Neural cell (in vitro differentiated cells): ENCODE measurements around the gene TPST1. TPM values are rescaled to one million over a fixed set of nuclear protein-coding genes. Genes with fewer than 3 reads are reported as not detected.
"Not testable (repeated sequence)": the region's sequence is repeated elsewhere in the genome, so short reads cannot be mapped to it uniquely, and the experiment has no call there.

Experiments used
- H2AFZ ChIP-seq: fragments of 200-600, 300-800 bp; sonication (generic), shearing (Covaris generic); 2 replicates; pipeline ENCODE4 v1.6.0; 2014; ENCODE audit warnings: low read depth, mild to moderate bottlenecking, antibody characterized with exemption, low read length, moderate library complexity
- H3F3A ChIP-seq: fragments of 200-600 bp; shearing (Covaris generic); 2 replicates; pipeline ENCODE4 v1.6.1; 2016; ENCODE audit warnings: mild to moderate bottlenecking, moderate library complexity, mixed read lengths, antibody characterized with exemption, low read length; ENCODE audit not compliant: insufficient read depth, poor library complexity, severe bottlenecking
- H3K27ac ChIP-seq: fragments of 200-600, 300-800 bp; sonication (generic), shearing (Covaris generic); 2 replicates; pipeline ENCODE4 v1.5.1; 2014; ENCODE audit warnings: mild to moderate bottlenecking, low read length, moderate library complexity
- H3K27me3 ChIP-seq: fragments of 300-800, 200-600 bp; sonication (generic), shearing (Covaris generic); 2 replicates; pipeline ENCODE4 v1.6.0; 2014; ENCODE audit warnings: mild to moderate bottlenecking, low read depth, low read length, moderate library complexity; ENCODE audit not compliant: insufficient read depth
- H3K36me3 ChIP-seq: fragments of 300-800, 200-600 bp; sonication (generic), shearing (Covaris generic); 2 replicates; pipeline ENCODE4 v1.5.1; 2014; ENCODE audit warnings: mild to moderate bottlenecking, antibody characterized with exemption, low read length, moderate library complexity; ENCODE audit not compliant: insufficient read depth
- H3K4me2 ChIP-seq: fragments of 300-800, 200-600 bp; sonication (generic), shearing (Covaris generic); 2 replicates; pipeline ENCODE4 v1.6.0; 2014; ENCODE audit warnings: mild to moderate bottlenecking, low read length
- H3K4me3 ChIP-seq: fragments of 300-800, 200-600 bp; sonication (generic), shearing (Covaris generic); 2 replicates; pipeline ENCODE4 v1.5.1; 2014; ENCODE audit warnings: mild to moderate bottlenecking, low read length, moderate library complexity
- H3K79me2 ChIP-seq: fragments of 200-600 bp; shearing (Covaris generic); replicated peaks from 2 replicates; pipeline ENCODE4 v1.6.0; 2014; ENCODE audit warnings: mild to moderate bottlenecking, low read length, moderate library complexity; ENCODE audit not compliant: insufficient read depth
- H3K9ac ChIP-seq: fragments of 300-800, 200-600 bp; sonication (generic), shearing (Covaris generic); 2 replicates; pipeline ENCODE4 v1.6.1; 2016; ENCODE audit warnings: mild to moderate bottlenecking, low read length, mixed read lengths
- H3K9me2 ChIP-seq: fragments of 200-600 bp; shearing (Covaris generic); 2 replicates; pipeline ENCODE4 v1.6.1; 2016; ENCODE audit warnings: mild to moderate bottlenecking, low read length, mixed read lengths; ENCODE audit not compliant: insufficient read depth
- H3K9me3 ChIP-seq: fragments of 200-600, 300-800 bp; sonication (generic), shearing (Covaris generic); 2 replicates; pipeline ENCODE4 v1.6.1; 2016; ENCODE audit warnings: mild to moderate bottlenecking, mixed run types, low read length, moderate library complexity, mixed read lengths
- H4K20me1 ChIP-seq: fragments of 200-600 bp; shearing (Covaris generic); 2 replicates; pipeline ENCODE4 v1.6.1; 2016; ENCODE audit warnings: mild to moderate bottlenecking, mixed run types; ENCODE audit not compliant: insufficient read depth
- EP300 ChIP-seq: fragments of 450-650 bp; conservative IDR thresholded peaks from 2 replicates; pipeline ENCODE4 v1.6.1; 2014; ENCODE audit warnings: antibody characterized with exemption, mild to moderate bottlenecking, moderate library complexity; ENCODE audit not compliant: poor library complexity, severe bottlenecking
- EZH2 ChIP-seq: fragments of 200-600, 300-800 bp; shearing (Covaris generic), sonication (generic); IDR thresholded peaks from 2 replicates; pipeline ENCODE4 v1.6.1; 2014; ENCODE audit warnings: antibody characterized with exemption, low read length, borderline replicate concordance, mild to moderate bottlenecking; ENCODE audit not compliant: insufficient read depth, poor library complexity, severe bottlenecking
- MXI1 ChIP-seq: fragments of 450-650 bp; conservative IDR thresholded peaks from 2 replicates; pipeline ENCODE4 v1.6.1; 2014; ENCODE audit warnings: antibody characterized with exemption, mild to moderate bottlenecking; ENCODE audit not compliant: poor library complexity, severe bottlenecking
- POLR2AphosphoS5 ChIP-seq: IDR thresholded peaks from 2 replicates; pipeline ENCODE4 v1.6.1; 2012
- RAD21 ChIP-seq: fragments of 450-650 bp; conservative IDR thresholded peaks from 2 replicates; pipeline ENCODE4 v1.6.1; 2014; ENCODE audit warnings: antibody characterized with exemption, mild to moderate bottlenecking, moderate library complexity
- SMC3 ChIP-seq: fragments of 450-650 bp; conservative IDR thresholded peaks from 2 replicates; pipeline ENCODE4 v1.6.1; 2014; ENCODE audit warnings: antibody characterized with exemption, mild to moderate bottlenecking, moderate library complexity; ENCODE audit not compliant: poor library complexity
- TAF1 ChIP-seq: IDR thresholded peaks from 2 replicates; pipeline ENCODE4 v1.6.1; 2012; ENCODE audit warnings: low read depth
- polyA plus RNA-seq: library from polyadenylated mRNA; depleted of rRNA; stranded (reverse); fragments of >200 nt; gene quantifications from 2 replicates; pipeline ENCODE4 v1.2.3, GENCODE V29; 2014
- TF ChIP-seq, protein P1 (sequence below): fragments of 450-650 bp; IDR thresholded peaks from 2 replicates; pipeline ENCODE4 v1.5.1; 2014; ENCODE audit warnings: antibody characterized with exemption, mild to moderate bottlenecking, moderate library complexity; ENCODE audit not compliant: poor library complexity, severe bottlenecking

TPST1 gene
- polyA plus RNA-seq, 1 donor from 2014 or later = 58.5 TPM

DNA sequence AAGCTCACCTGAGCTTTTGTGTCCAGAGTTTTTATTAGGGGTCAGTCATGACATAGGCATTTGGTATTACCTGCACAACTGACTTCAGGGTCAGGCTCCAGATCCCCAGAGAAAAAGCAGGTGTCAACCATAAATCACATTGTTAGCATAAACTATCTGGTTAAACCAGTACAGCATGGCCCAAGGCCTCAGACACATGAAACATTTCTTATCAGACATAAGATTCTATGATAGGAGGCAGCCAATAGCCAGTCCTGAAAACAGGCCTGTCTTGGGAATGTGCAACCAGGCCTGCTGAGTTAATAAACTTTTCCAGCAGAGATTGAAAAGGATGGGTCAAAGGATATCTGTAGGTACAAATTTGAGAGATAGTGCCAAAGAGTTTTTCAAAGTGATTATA, 116.1 kb downstream of the TPST1 start:
- no peaks in the 10 kb centered on the region for H3K9me2 ChIP-seq
- no peak overlapping the region for H3K4me2 ChIP-seq
- H3K27ac ChIP-seq = no peak overlapping the region
- H4K20me1 ChIP-seq = no peaks in the 10 kb centered on the region
- H3K4me3 ChIP-seq = no peak overlapping the region
- no peaks in the 10 kb centered on the region for H3K36me3 ChIP-seq
- H3K9me3 ChIP-seq = no peaks in the 10 kb centered on the region
- TF ChIP-seq MXI1 (no peak), POLR2AphosphoS5 (no peak), RAD21 (no peak), SMC3 (no peak), EP300 (no peak)
- no peak overlapping the region for H3K9ac ChIP-seq
- H3K79me2 ChIP-seq = no peaks in the 10 kb centered on the region
- H3K27me3 ChIP-seq = no peaks in the 10 kb centered on the region
- no peaks in the 10 kb centered on the region for H3F3A ChIP-seq
- no peak overlapping the region for H2AFZ ChIP-seq

DNA sequence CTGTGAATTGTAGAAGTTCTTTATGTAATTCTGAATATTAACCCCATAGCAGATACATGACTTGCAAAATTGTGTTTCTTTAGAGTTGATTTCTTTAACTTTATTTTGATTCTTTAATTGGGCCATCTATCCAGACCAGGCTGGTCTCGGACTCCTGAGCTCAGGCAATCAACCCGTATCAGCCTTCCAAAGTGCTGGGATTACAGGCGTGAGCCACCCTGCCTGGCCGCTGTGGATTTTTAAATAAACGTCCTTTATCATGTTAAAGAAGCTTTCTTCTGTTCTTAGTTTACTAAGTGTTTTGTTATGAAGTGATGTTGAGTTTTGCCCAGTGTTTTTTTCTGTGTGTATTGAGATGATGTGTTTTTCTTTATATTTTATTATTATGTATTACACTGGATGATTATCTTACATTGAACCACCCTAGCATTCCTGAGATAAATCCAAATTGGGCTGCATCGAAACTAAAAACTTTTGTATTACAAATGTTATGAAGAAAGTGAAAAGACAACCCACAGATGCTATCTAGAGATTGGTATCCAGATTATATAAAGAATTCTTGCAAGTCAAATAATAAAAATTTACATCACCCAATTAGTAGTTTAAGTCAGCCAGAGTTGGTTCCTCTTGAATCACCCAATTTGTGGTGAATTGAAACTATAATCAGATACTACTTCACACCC, 118.1 kb downstream of the TPST1 start:
- Histone ChIP-seq H3K9me2 (no peaks in the 10 kb centered on the region), H3F3A (no peaks in the 10 kb centered on the region), H3K36me3 (no peaks in the 10 kb centered on the region), H3K27me3 (no peaks in the 10 kb centered on the region), H3K79me2 (no peaks in the 10 kb centered on the region), H4K20me1 (no peaks in the 10 kb centered on the region), H3K27ac (no peak overlapping the region), H3K9ac (no peak overlapping the region), H3K4me2 (no peak overlapping the region), H2AFZ (no peak overlapping the region), H3K9me3 (no peaks in the 10 kb centered on the region), H3K4me3 (no peak overlapping the region)
- no peak for TF ChIP-seq POLR2AphosphoS5
- TF ChIP-seq TAF1 = no peak

DNA sequence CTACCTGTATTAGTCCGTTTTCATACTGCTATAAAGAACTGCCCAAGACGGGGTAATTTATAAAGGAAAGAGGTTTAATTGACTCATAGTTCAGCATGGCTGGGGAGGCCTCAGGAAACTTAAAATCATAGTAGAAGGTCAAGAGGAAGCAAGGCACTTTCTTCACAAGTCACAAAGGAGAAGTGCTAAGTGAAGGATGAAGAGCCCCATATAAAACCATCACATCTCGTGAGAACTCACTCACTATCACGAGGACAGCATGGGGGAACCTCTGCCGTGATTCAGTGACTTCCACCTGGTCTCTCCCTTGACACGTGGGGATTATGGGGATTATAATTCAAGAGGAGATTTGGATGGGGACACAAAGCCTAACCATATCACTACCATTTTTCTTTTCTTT, 119.9 kb downstream of the TPST1 start:
- not testable (repeated sequence) for H2AFZ ChIP-seq, H4K20me1 ChIP-seq, H3F3A ChIP-seq, H3K9ac ChIP-seq, H3K27me3 ChIP-seq, H3K9me2 ChIP-seq, H3K36me3 ChIP-seq, H3K27ac ChIP-seq, H3K4me3 ChIP-seq, H3K4me2 ChIP-seq, H3K9me3 ChIP-seq, H3K79me2 ChIP-seq

DNA sequence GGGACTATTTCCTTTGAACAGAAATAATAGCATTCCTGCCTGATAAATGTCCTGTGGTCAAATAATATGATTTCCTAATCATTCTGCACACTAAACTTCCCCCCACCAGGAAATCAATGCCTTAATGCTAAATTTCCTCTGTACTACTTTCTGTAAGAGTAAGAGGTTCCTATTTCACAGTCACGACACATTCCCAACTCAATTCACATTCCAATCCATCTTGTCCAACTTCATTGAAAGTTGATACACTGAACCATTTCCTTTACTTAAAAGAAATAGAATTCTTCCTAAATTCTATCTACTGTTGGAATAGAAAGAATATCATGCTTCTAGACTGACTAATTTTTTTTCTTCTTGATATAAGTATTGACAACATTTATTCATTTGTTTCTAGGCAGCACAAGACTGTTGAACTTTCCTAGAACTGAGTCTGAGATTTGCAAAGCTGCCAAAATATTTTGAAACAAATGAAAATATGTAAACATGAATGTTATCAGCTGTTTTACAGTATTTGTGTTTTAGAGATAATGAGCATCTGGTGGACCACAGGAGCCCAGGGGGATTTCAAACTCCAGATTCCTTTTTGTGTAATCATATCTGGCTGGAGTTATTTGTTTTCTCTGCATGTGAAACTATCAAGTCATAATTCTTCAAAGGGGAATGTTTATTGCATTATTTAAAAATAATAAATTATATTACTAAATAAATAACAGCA, 121.5 kb downstream of the TPST1 start:
- Histone ChIP-seq H2AFZ (no peak overlapping the region), H4K20me1 (no peaks in the 10 kb centered on the region), H3K36me3 (no peaks in the 10 kb centered on the region), H3K9me2 (no peaks in the 10 kb centered on the region), H3K27ac (no peak overlapping the region), H3K9ac (no peak overlapping the region), H3K27me3 (no peaks in the 10 kb centered on the region), H3K4me2 (no peak overlapping the region), H3K4me3 (no peak overlapping the region), H3K9me3 (no peaks in the 10 kb centered on the region), H3K79me2 (no peaks in the 10 kb centered on the region), H3F3A (no peaks in the 10 kb centered on the region)
- TF ChIP-seq, protein P1, sequence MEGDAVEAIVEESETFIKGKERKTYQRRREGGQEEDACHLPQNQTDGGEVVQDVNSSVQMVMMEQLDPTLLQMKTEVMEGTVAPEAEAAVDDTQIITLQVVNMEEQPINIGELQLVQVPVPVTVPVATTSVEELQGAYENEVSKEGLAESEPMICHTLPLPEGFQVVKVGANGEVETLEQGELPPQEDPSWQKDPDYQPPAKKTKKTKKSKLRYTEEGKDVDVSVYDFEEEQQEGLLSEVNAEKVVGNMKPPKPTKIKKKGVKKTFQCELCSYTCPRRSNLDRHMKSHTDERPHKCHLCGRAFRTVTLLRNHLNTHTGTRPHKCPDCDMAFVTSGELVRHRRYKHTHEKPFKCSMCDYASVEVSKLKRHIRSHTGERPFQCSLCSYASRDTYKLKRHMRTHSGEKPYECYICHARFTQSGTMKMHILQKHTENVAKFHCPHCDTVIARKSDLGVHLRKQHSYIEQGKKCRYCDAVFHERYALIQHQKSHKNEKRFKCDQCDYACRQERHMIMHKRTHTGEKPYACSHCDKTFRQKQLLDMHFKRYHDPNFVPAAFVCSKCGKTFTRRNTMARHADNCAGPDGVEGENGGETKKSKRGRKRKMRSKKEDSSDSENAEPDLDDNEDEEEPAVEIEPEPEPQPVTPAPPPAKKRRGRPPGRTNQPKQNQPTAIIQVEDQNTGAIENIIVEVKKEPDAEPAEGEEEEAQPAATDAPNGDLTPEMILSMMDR = no peak
- TF ChIP-seq EZH2 (no peak), RAD21 (no peak), SMC3 (no peak), POLR2AphosphoS5 (no peak), EP300 (no peak)
